IMR-90 (cell line): ENCODE measurements around the gene VPS18. TPM values are rescaled to one million over a fixed set of nuclear protein-coding genes. Genes with fewer than 3 reads are reported as not detected.

Experiments
- ATAC-seq: fragments of 200-7000 bp; cut with Tn5 transposase; 2 replicates; pipeline ENCODE4 v1.9.1; 2020; ENCODE audit warnings: low read depth, mild to moderate bottlenecking, moderate library complexity
- BruUV-seq: library from RNA; stranded (reverse); fragments of 400-500 nt; replicated peaks from 2 replicates; lab custom pipeline; 2021; lab: Mats Ljungman, UMichigan
- CTCF ChIA-PET: fragments of 300-600 bp; formaldehyde crosslinking; extraction: SDS; loops from one replicate; lab custom pipeline; 2021; ENCODE audit warnings: antibody characterized with exemption; lab: Yijun Ruan, JAX
- POLR2A ChIA-PET: fragments of 300-600 bp; sonication (Branson Sonifier 250); formaldehyde crosslinking; loops from one replicate; lab custom pipeline; 2022; ENCODE audit warnings: antibody characterized with exemption; ENCODE audit not compliant: unreplicated experiment; lab: Charles Lee
- DNase-seq: peaks from one replicate; pipeline ENCODE4 v3.0.0; 2013
- H2AFZ ChIP-seq: replicated peaks from 2 replicates; pipeline ENCODE3; 2013; ENCODE audit warnings: low read length, mild to moderate bottlenecking; ENCODE audit not compliant: poor library complexity
- H2AK5ac ChIP-seq: 2 replicates; pipeline ENCODE4 v1.6.1; 2013; ENCODE audit warnings: low read depth, low read length, inconsistent platforms
- H2AK9ac ChIP-seq: replicated peaks from 2 replicates; pipeline ENCODE3; 2013; ENCODE audit warnings: mild to moderate bottlenecking, low read depth, low read length, moderate library complexity; ENCODE audit not compliant: poor library complexity
- H2BK120ac ChIP-seq: 2 replicates; pipeline ENCODE4 v1.6.1; 2013; ENCODE audit warnings: low read depth, low read length, inconsistent platforms
- H2BK15ac ChIP-seq: 3 replicates; pipeline ENCODE4 v1.6.1; 2013; ENCODE audit warnings: low read depth, low read length, inconsistent platforms
- H2BK20ac ChIP-seq: 2 replicates; pipeline ENCODE4 v1.6.1; 2013; ENCODE audit warnings: low read depth, mild to moderate bottlenecking, inconsistent platforms, low read length, moderate library complexity
- H2BK5ac ChIP-seq: 2 replicates; pipeline ENCODE4 v1.6.1; 2013; ENCODE audit warnings: mild to moderate bottlenecking, low read depth, low read length, inconsistent platforms; ENCODE audit not compliant: poor library complexity, severe bottlenecking
- H3K14ac ChIP-seq: replicated peaks from 2 replicates; pipeline ENCODE4 v1.6.1; 2013; ENCODE audit warnings: low read depth, low read length, inconsistent platforms
- H3K18ac ChIP-seq: 2 replicates; pipeline ENCODE4 v1.6.1; 2013; ENCODE audit warnings: low read depth, low read length, control low read depth
- H3K23ac ChIP-seq: 2 replicates; pipeline ENCODE4 v1.6.1; 2013; ENCODE audit warnings: low read depth, low read length, inconsistent platforms
- H3K27ac ChIP-seq: 2 replicates; pipeline ENCODE4 v1.5.1; 2013; ENCODE audit warnings: mild to moderate bottlenecking, control low read depth, low read length; ENCODE audit not compliant: insufficient read depth
- H3K27me3 ChIP-seq: 2 replicates; pipeline ENCODE4 v1.6.1; 2013; ENCODE audit warnings: low read length; ENCODE audit not compliant: control insufficient read depth, insufficient read depth
- H3K36me3 ChIP-seq: 2 replicates; pipeline ENCODE4 v1.6.1; 2013; ENCODE audit warnings: low read length, mixed read lengths; ENCODE audit not compliant: control insufficient read depth, insufficient read depth
- H3K4ac ChIP-seq: 2 replicates; pipeline ENCODE4 v1.6.1; 2013; ENCODE audit warnings: low read depth, low read length, inconsistent platforms
- H3K4me1 ChIP-seq: 2 replicates; pipeline ENCODE4 v1.6.1; 2013; ENCODE audit warnings: low read length, mixed read lengths; ENCODE audit not compliant: control insufficient read depth, insufficient read depth
- H3K4me2 ChIP-seq: 2 replicates; pipeline ENCODE4 v1.6.1; 2013; ENCODE audit warnings: low read depth, mild to moderate bottlenecking, control low read depth, low read length, moderate library complexity
- H3K4me3 ChIP-seq: 2 replicates; pipeline ENCODE4 v1.5.1; 2013; ENCODE audit warnings: low read depth, mild to moderate bottlenecking, control low read depth, low read length, moderate library complexity; ENCODE audit not compliant: insufficient read depth
- H3K56ac ChIP-seq: 2 replicates; pipeline ENCODE4 v1.6.1; 2013; ENCODE audit warnings: low read length, inconsistent platforms; ENCODE audit not compliant: insufficient read depth; ENCODE audit errors: extremely low read depth
- H3K79me1 ChIP-seq, 2 experiments: 2 replicates each; pipeline ENCODE4 v1.6.1; 2013; ENCODE audit warnings: low read length in 2 of 2, inconsistent platforms in 1 of 2, low read depth in 1 of 2
- H3K9ac ChIP-seq: 2 replicates; pipeline ENCODE4 v1.6.1; 2013; ENCODE audit warnings: low read depth, low read length, control low read depth
- H3K9me1 ChIP-seq: 2 replicates; pipeline ENCODE4 v1.6.1; 2013; ENCODE audit warnings: low read length, inconsistent platforms; ENCODE audit not compliant: insufficient read depth
- H3K9me3 ChIP-seq: 2 replicates; pipeline ENCODE4 v1.6.1; 2013; ENCODE audit warnings: low read length; ENCODE audit not compliant: control insufficient read depth, insufficient read depth
- H4K20me1 ChIP-seq: 2 replicates; pipeline ENCODE4 v1.6.1; 2013; ENCODE audit warnings: low read length, inconsistent platforms; ENCODE audit not compliant: insufficient read depth
- H4K5ac ChIP-seq: 2 replicates; pipeline ENCODE4 v1.6.1; 2013; ENCODE audit warnings: mild to moderate bottlenecking, low read depth, low read length, control low read depth
- H4K8ac ChIP-seq, 2 experiments: 2 replicates each; pipeline ENCODE4 v1.6.1; 2013; ENCODE audit warnings: low read depth in 2 of 2, low read length in 2 of 2, control low read depth in 1 of 2, inconsistent platforms in 1 of 2
- H4K91ac ChIP-seq: 2 replicates; pipeline ENCODE4 v1.6.1; 2013; ENCODE audit warnings: low read depth, low read length, inconsistent platforms; ENCODE audit not compliant: insufficient read depth
- BHLHE40 ChIP-seq: fragments of 150-350 bp; IDR thresholded peaks from 2 replicates; pipeline ENCODE4 v1.6.1; 2016; ENCODE audit warnings: mild to moderate bottlenecking, low read depth, low read length
- FOS ChIP-seq: fragments of 150-350 bp; IDR thresholded peaks from 2 replicates; pipeline ENCODE4 v1.6.1; 2016; ENCODE audit warnings: low read depth, low read length
- MAFK ChIP-seq: IDR thresholded peaks from 2 replicates; pipeline ENCODE4 v1.6.1; 2012; ENCODE audit warnings: low read depth, low read length, improper control_type of control experiment
- MAZ ChIP-seq: IDR thresholded peaks from 2 replicates; pipeline ENCODE4 v1.6.1; 2012; ENCODE audit warnings: low read depth, mild to moderate bottlenecking, low read length, improper control_type of control experiment, moderate library complexity, borderline replicate concordance
- NFE2L2 ChIP-seq: fragments of 150-350 bp; IDR thresholded peaks from 2 replicates; pipeline ENCODE4 v1.6.1; 2016; ENCODE audit warnings: low read depth, mild to moderate bottlenecking, low read length
- POLR2A ChIP-seq: IDR thresholded peaks from 2 replicates; pipeline ENCODE4 v1.6.1; 2012; ENCODE audit warnings: mild to moderate bottlenecking, low read depth, low read length
- RAD21 ChIP-seq: IDR thresholded peaks from 2 replicates; pipeline ENCODE4 v1.6.1; 2012; ENCODE audit warnings: low read length, improper control_type of control experiment
- RCOR1 ChIP-seq: IDR thresholded peaks from 2 replicates; pipeline ENCODE4 v1.6.1; 2012; ENCODE audit warnings: mild to moderate bottlenecking, low read length, improper control_type of control experiment; ENCODE audit not compliant: insufficient replicate concordance
- RFX5 ChIP-seq: IDR thresholded peaks from 2 replicates; pipeline ENCODE4 v1.8.0; 2012; ENCODE audit warnings: low read depth, mild to moderate bottlenecking, low read length, moderate library complexity
- SMC3 ChIP-seq: fragments of 150-350 bp; IDR thresholded peaks from 2 replicates; pipeline ENCODE4 v1.6.1; 2016; ENCODE audit warnings: low read depth, mild to moderate bottlenecking, antibody characterized with exemption, low read length, moderate library complexity
- dilution Hi-C: fragments of 300-500 bp; cut with HindIII; formaldehyde crosslinking; loops from one replicate; pipeline ENCODE4 v1.14.3; 2018; ENCODE audit warnings: low sequenced_read_pairs; ENCODE audit not compliant: unreplicated experiment
- in situ Hi-C: fragments of 300-500 bp; cut with MboI; formaldehyde crosslinking; loops from 3 replicates; pipeline ENCODE4 v1.14.3; 2019; ENCODE audit warnings: low sequenced_read_pairs, inconsistent platforms, mixed read lengths
- intact Hi-C: fragments of 100-400 bp; cut with micrococcal nuclease; formaldehyde crosslinking; loops from 2 replicates; pipeline ENCODE4 v1.10.0; 2022
- polyA plus RNA-seq, 3 experiments: library from polyadenylated mRNA; depleted of rRNA; stranded (reverse); fragments of >200 nt; gene quantifications; 2 replicates each; pipeline ENCODE4 v1.2.3, GENCODE V29; 2012; ENCODE audit warnings: low replicate concordance in 1 of 3
- total RNA-seq: library from RNA; depleted of rRNA; stranded (reverse); fragments of >200 nt; gene quantifications from 2 replicates; pipeline ENCODE4 v1.2.3, GENCODE V29; 2012
- TF ChIP-seq, protein P1 (sequence below): fragments of 150-350 bp; IDR thresholded peaks from 2 replicates; pipeline ENCODE4 v1.6.1; 2017; ENCODE audit warnings: mild to moderate bottlenecking, antibody characterized with exemption, low read length, low read depth

The VPS18 gene
- total and polyA plus RNA-seq, 2 of the 4 experiments (the other 2 are of a cell fraction) = 19.3 to 32.3 TPM

DNA sequence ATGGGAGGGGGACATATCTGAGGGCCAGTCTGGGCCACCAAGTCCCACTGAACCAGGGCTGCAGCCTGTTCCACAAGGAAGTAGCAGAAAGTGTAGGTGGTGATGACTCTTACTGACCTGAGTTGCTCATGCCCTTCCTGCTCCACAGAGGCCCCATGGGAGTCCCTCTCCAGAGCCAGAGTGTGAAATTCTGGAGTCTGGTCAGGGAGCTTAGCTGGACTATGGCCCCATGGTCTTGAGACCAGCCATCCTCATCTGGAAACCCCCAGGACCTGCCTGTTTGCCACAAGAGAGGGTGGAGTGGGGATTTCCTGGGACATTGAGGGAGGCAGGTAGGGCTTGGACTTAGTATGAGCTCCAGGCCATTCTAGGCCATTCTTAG, 47.4 kb upstream of the VPS18 start:
- no peak overlapping the region for H3K4me3 ChIP-seq
- H2BK20ac ChIP-seq = no peak overlapping the region
- no peaks in the 10 kb centered on the region for H3K9me1 ChIP-seq
- DNase-seq (no peak), ATAC-seq (no peak)
- no peak overlapping the region for H2BK15ac ChIP-seq
- POLR2A ChIA-PET = no interaction called here
- no peak overlapping the region for H2AK9ac ChIP-seq
- H4K5ac ChIP-seq = no peak overlapping the region
- no TSS peak for BruUV-seq
- H3K79me1 ChIP-seq = no peaks in the 10 kb centered on the region
- H3K4me2 ChIP-seq = no peak overlapping the region
- H3K4me1 ChIP-seq = 0 out of 2 replicates have a peak, but pooled peaks cover 3% of the 10 kb centered on the region
- CTCF ChIA-PET = no interaction called here
- no peak overlapping the region for H2AFZ ChIP-seq
- TF ChIP-seq, protein P1, sequence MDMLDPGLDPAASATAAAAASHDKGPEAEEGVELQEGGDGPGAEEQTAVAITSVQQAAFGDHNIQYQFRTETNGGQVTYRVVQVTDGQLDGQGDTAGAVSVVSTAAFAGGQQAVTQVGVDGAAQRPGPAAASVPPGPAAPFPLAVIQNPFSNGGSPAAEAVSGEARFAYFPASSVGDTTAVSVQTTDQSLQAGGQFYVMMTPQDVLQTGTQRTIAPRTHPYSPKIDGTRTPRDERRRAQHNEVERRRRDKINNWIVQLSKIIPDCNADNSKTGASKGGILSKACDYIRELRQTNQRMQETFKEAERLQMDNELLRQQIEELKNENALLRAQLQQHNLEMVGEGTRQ = no peak
- TF ChIP-seq RFX5 (no peak), FOS (no peak), POLR2A (no peak), RCOR1 (no peak), MAFK (no peak), NFE2L2 (no peak), MAZ (no peak), RAD21 (no peak), SMC3 (no peak), BHLHE40 (no peak)
- no peak overlapping the region for H3K14ac ChIP-seq
- peaks cover 5% of the 10 kb centered on the region; the same call in 1 of the 2 replicates for H4K20me1 ChIP-seq
- no peak overlapping the region for H3K27ac ChIP-seq
- in situ Hi-C loops (no loop called here), intact Hi-C loops (no loop called here), dilution Hi-C loops (no loop called here)
- H3K23ac ChIP-seq = no peak overlapping the region
- H3K9me3 ChIP-seq = no peaks in the 10 kb centered on the region
- peaks cover 43% of the 10 kb centered on the region for H3K27me3 ChIP-seq
- H3K36me3 ChIP-seq = no peaks in the 10 kb centered on the region
- H2BK5ac ChIP-seq = no peak overlapping the region
- no peak overlapping the region for H4K91ac ChIP-seq
- H2BK120ac ChIP-seq = no peak overlapping the region
- no peak overlapping the region for H3K4ac ChIP-seq
- no peak overlapping the region for H3K18ac ChIP-seq
- H3K9ac ChIP-seq = no peak overlapping the region
- no peak overlapping the region for H4K8ac ChIP-seq
- H3K56ac ChIP-seq = no peak overlapping the region
- no peak overlapping the region for H2AK5ac ChIP-seq
